ENCODE data around the gene DRICH1.

The DRICH1 gene

DNA sequence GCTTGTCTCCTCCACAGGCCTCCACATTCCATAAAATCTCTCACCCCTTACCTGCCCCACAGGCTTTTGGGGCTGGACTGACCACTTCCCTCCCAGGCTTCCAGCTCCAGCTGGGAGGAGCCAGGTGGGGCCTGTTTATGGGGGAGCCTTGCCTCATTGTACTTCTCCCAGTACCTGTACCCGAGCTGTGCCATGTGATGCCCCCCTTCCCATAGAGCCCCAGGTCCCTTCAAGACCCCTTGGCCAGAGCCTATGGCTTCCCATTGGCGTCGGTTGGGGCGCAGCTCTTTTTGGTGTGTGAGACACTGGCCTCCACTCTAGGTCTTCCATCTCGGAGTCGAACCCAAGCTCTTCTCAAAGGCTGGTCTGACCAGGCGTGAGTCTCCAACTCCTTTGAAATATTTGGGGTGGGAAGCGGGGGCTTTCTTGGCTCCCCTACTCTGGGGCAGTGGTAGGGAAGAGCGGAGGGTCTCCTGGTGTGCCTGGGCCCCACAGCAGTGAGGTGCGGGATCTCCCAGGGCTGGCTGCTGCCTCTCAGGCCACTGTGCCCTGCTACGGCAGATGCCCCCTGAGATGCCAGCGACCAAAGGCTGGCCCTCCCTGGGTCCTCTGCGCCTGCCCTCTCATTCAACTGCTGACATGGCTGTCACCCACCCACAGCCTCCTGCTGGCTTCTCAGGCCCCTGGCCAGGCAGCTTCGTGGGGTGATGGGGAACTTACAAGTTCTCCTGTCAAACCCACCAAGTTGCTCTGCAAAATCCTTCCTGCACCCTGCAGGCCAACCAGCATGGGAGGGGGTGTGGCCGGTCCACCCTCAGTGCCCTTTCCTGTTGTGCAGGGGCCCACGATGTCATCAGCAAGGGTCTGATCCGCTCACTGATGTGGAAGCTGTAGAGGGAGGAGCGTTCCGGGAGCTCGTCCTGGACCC, 25.7 kb downstream of the DRICH1 start (continued):
- TF ChIP-seq ARNTL (CRISPR knock-in tag; IDR thresholded peaks at IDR 0.05; ENCODE audit: borderline replicate concordance, low read depth): no peak
- TF ChIP-seq, protein P1, sequence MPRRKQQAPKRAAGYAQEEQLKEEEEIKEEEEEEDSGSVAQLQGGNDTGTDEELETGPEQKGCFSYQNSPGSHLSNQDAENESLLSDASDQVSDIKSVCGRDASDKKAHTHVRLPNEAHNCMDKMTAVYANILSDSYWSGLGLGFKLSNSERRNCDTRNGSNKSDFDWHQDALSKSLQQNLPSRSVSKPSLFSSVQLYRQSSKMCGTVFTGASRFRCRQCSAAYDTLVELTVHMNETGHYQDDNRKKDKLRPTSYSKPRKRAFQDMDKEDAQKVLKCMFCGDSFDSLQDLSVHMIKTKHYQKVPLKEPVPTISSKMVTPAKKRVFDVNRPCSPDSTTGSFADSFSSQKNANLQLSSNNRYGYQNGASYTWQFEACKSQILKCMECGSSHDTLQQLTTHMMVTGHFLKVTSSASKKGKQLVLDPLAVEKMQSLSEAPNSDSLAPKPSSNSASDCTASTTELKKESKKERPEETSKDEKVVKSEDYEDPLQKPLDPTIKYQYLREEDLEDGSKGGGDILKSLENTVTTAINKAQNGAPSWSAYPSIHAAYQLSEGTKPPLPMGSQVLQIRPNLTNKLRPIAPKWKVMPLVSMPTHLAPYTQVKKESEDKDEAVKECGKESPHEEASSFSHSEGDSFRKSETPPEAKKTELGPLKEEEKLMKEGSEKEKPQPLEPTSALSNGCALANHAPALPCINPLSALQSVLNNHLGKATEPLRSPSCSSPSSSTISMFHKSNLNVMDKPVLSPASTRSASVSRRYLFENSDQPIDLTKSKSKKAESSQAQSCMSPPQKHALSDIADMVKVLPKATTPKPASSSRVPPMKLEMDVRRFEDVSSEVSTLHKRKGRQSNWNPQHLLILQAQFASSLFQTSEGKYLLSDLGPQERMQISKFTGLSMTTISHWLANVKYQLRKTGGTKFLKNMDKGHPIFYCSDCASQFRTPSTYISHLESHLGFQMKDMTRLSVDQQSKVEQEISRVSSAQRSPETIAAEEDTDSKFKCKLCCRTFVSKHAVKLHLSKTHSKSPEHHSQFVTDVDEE (CRISPR knock-in tag; IDR thresholded peaks at IDR 0.05): no peak
- TF ChIP-seq ZNF8 (CRISPR knock-in tag; IDR thresholded peaks at IDR 0.05): no peak
- no peak for TF ChIP-seq TOX (CRISPR knock-in tag; IDR thresholded peaks at IDR 0.05; ENCODE audit: borderline replicate concordance)
- no peak for TF ChIP-seq ZC3H10 (CRISPR knock-in tag; IDR thresholded peaks at IDR 0.05)

DNA sequence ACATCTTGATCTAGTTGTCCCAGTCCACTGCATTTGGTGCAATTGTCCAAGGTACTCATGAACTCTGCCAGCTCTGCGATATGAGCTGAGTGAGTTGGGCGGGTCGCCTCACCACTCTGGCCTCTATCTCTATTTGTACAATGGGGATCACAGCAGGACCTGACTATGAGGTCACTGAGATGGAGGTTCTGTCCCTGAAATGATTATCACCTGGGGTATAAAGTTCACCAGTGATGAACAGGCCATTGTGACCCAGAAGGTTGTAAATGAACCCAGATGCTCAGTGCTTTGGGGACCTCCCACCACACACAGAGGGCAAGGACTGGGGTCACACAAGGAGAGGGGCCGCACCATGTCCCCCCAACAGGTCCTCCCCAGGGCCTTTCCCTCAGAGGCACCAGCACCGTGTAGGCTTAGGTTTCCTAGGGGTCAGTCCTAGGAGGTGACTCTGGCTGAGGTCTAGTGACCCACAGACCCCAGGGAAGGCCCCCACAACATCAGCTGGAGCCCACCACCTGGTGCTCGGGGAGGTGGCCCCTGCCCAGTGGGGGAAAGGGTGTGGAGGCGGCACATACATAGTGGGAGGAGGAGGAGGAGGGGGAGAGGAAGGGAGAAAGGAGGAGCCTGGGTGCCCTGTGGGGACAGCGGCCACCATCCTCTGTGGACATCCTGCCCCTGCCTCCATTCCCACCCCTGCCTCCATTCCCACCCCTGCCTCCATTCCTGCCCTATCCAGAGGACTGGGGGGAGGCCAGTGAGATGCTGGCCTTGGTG, 27.0 kb downstream of the DRICH1 start:
- ATAC-seq: no peak
- no peak for TF ChIP-seq TCF4 (CRISPR knock-in tag; IDR thresholded peaks at IDR 0.05; ENCODE audit: borderline replicate concordance)
- TF ChIP-seq OSR1 (CRISPR knock-in tag; IDR thresholded peaks at IDR 0.05): no peak
- no peak for TF ChIP-seq ARNTL (CRISPR knock-in tag; IDR thresholded peaks at IDR 0.05; ENCODE audit: borderline replicate concordance, low read depth)
- no peak for TF ChIP-seq ZFP30 (CRISPR knock-in tag; IDR thresholded peaks at IDR 0.05)
- TF ChIP-seq, protein P2, sequence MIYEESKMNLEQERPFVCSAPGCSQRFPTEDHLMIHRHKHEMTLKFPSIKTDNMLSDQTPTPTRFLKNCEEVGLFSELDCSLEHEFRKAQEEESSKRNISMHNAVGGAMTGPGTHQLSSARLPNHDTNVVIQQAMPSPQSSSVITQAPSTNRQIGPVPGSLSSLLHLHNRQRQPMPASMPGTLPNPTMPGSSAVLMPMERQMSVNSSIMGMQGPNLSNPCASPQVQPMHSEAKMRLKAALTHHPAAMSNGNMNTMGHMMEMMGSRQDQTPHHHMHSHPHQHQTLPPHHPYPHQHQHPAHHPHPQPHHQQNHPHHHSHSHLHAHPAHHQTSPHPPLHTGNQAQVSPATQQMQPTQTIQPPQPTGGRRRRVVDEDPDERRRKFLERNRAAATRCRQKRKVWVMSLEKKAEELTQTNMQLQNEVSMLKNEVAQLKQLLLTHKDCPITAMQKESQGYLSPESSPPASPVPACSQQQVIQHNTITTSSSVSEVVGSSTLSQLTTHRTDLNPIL (CRISPR knock-in tag; IDR thresholded peaks at IDR 0.05; ENCODE audit: low read depth): no peak
- no peak for TF ChIP-seq SNAI2 (CRISPR knock-in tag; IDR thresholded peaks at IDR 0.05)
- no peak for TF ChIP-seq ZFP3 (CRISPR knock-in tag; IDR thresholded peaks at IDR 0.05)
- TF ChIP-seq CSDC2 (CRISPR knock-in tag; IDR thresholded peaks at IDR 0.05): no peak
- TF ChIP-seq PPARA (CRISPR knock-in tag; IDR thresholded peaks at IDR 0.05; ENCODE audit: borderline replicate concordance): no peak
- TF ChIP-seq ZNF70 (CRISPR knock-in tag; IDR thresholded peaks at IDR 0.05): no peak
- TF ChIP-seq, protein P3, sequence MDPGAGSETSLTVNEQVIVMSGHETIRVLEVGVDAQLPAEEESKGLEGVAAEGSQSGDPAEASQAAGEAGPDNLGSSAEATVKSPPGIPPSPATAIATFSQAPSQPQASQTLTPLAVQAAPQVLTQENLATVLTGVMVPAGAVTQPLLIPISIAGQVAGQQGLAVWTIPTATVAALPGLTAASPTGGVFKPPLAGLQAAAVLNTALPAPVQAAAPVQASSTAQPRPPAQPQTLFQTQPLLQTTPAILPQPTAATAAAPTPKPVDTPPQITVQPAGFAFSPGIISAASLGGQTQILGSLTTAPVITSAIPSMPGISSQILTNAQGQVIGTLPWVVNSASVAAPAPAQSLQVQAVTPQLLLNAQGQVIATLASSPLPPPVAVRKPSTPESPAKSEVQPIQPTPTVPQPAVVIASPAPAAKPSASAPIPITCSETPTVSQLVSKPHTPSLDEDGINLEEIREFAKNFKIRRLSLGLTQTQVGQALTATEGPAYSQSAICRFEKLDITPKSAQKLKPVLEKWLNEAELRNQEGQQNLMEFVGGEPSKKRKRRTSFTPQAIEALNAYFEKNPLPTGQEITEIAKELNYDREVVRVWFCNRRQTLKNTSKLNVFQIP (CRISPR knock-in tag; IDR thresholded peaks at IDR 0.05; ENCODE audit: borderline replicate concordance, low read depth): no peak
- no peak for TF ChIP-seq ZNF8 (CRISPR knock-in tag; IDR thresholded peaks at IDR 0.05)
- no peak for TF ChIP-seq ZC3H10 (CRISPR knock-in tag; IDR thresholded peaks at IDR 0.05)

DNA sequence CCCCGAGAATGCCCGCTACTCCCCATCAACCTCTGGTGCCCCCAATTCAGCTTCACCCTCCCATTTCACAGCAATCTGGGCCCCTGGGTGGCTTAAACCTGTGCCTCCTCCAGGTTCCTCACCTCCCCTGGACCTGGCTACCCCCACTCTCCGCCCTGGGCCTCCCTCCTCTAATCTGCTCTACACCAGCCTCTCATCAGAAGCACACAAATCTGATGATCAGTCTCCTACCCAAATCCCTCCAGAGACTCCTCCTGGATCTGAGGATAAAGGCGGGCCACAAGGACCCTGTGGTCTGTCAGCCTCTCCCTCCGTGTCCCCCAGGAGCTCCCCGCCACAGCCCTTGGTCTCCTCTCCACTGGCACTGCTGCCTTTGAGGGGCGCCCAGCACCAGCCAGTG, 28.9 kb downstream of the DRICH1 start:
- TF ChIP-seq, protein P1 (CRISPR knock-in tag; IDR thresholded peaks at IDR 0.05): no peak
- TF ChIP-seq SNAI2 (CRISPR knock-in tag; IDR thresholded peaks at IDR 0.05): no peak
- TF ChIP-seq OSR1 (CRISPR knock-in tag; IDR thresholded peaks at IDR 0.05): no peak
- no peak for TF ChIP-seq CSDC2 (CRISPR knock-in tag; IDR thresholded peaks at IDR 0.05)
- TF ChIP-seq, protein P3 (CRISPR knock-in tag; IDR thresholded peaks at IDR 0.05; ENCODE audit: borderline replicate concordance, low read depth): no peak
- no peak for TF ChIP-seq ESRRG (CRISPR knock-in tag; IDR thresholded peaks at IDR 0.05)
- TF ChIP-seq TCF4 (CRISPR knock-in tag; IDR thresholded peaks at IDR 0.05; ENCODE audit: borderline replicate concordance): no peak
- no peak for TF ChIP-seq ZNF8 (CRISPR knock-in tag; IDR thresholded peaks at IDR 0.05)
- TF ChIP-seq, protein P2 (CRISPR knock-in tag; IDR thresholded peaks at IDR 0.05; ENCODE audit: low read depth): no peak
- no peak for TF ChIP-seq TOX (CRISPR knock-in tag; IDR thresholded peaks at IDR 0.05; ENCODE audit: borderline replicate concordance)
- no peak for TF ChIP-seq ARNTL (CRISPR knock-in tag; IDR thresholded peaks at IDR 0.05; ENCODE audit: borderline replicate concordance, low read depth)
- TF ChIP-seq ISL1 (CRISPR knock-in tag; IDR thresholded peaks at IDR 0.05): no peak
- TF ChIP-seq GLIS3 (CRISPR knock-in tag; IDR thresholded peaks at IDR 0.05): no peak
- no peak for TF ChIP-seq ZC3H10 (CRISPR knock-in tag; IDR thresholded peaks at IDR 0.05)
- TF ChIP-seq ZFP30 (CRISPR knock-in tag; IDR thresholded peaks at IDR 0.05): no peak
- ATAC-seq: no peak

Data from SK-N-SH treated with all-trans-retinoic acid at 6 μM for 48 hours (cell line).